NCI-H2081 (cell line): ENCODE data around the gene MPIG6B.
A peak's percentile ranks its signal among the peaks of the same experiment; 100 is the strongest.

Source experiments
- DNase-seq, 2 experiments: peaks; one replicate each; lab custom pipeline; 2025; lab: John Stamatoyannopoulos, UW

MPIG6B gene

DNA sequence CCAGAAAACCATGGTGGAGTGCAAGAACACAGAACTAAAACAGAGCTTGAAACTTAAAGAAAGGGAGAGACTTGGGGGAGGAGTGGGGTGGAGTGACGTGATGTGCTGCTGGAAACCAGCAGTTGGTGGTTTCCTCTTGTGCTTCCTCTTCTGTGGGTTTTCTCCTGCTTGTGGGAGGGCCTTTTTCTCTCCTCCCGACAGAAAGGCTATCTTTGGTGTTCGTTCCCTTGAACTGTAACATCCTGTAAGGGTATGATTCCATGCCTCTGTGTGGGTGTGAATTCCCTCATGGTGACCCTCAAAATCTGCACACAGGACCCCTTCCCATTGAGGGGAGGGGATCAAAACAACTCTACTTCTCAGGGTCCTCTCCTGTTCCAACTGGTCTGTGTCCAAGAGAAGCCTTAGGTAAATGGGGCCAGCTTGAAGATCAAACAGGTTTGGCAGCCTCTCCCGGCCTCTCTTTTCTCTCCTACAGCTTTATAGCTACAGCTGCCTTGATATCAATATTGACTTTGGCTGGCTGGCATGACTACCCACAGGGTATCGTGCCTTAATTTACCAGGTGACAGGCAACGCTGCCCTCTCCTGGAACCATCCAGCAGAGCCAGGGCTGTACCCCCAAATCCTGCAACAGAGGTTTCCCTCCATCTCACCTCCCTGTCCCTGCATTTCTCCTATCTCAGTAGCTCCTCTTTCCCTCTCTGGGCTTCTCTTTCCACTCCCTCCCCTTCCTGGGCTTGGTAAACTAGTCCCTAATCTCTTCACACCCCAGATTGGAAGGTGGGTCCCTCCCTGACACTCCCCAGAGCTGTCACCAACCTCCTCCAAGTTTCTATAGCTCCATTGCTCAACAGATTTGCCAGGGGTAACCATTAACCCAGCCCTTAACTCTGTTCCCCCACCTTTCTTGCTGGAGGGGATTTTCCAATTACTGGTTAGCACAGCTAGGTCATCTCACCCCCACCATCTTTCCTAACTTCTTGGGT lies 15.1 kb downstream of the MPIG6B start:
- peak; percentile 76 to 89 for DNase-seq

DNA sequence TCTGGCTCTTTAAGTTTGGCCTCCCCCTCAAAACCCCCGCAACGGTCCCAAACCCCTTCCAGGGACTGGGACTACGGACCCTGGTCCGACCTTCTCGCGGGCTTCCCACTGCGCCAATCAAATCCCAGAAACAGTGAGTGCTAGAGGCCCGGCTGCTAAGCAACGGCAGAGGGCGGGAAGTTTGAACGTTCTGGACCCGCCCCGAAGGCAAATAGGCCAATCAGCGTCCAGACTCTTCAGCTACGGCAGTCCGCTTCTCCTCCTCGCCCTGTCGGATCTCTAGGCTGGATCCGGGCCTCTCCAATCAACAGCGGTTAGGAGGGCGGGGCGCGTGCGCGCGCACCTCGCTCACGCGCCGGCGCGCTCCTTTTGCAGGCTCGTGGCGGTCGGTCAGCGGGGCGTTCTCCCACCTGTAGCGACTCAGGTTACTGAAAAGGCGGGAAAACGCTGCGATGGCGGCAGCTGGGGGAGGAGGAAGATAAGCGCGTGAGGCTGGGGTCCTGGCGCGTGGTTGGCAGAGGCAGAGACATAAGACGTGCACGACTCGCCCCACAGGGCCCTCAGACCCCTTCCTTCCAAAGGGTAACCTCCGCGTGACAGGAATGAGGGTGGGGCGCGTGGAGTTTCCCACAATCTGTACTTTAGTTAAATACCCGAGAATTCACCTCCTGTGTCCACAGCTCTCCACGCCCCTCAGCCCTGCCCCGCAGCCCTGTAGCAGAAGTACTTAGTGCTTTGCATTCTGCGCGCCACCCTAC lies 16.6 kb downstream of the MPIG6B start, which contains the start of gene MSH5:
MSH5 (plus strand) TSS at position 367 of the 758 bp plus-strand sequence. CDS start 462 bp downstream, outside the sequence.
- DNase-seq, result peak; percentile 98 to 99

DNA sequence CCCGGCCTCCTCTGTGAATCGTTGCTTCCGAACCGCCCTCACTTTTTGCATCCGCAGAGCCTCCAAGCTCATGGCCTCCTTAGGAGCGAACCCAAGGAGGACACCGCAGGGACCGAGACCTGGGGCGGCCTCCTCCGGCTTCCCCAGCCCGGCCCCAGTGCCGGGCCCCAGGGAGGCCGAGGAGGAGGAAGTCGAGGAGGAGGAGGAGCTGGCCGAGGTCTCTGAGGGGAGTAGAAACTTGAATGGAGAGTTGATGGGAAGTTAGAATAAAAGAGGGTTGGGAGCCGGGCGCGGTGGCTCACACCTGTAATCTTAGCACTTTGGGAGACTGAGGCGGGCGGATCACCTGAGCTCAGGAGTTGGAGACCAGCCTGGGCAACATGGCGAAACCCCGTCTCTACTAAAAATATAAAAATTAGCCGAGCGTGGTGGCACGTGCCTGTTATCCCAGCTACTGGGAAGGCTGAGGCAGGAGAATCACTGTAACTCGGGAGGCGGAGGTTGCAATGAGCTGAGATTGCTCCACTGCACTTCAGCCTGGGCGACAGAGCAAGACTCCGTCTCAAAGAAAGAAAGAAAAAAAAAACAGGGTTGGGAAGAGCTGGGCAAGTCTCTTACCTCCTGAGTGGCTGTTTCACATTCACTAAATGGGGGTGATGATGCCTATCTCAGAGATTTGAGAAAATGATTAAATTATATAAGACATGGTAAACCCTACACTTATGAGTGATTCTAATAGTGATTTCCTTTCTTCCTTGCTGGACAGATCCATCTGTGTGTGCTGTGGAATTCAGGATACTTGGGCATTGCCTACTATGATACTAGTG lies 17.4 kb downstream of the MPIG6B start:
- DNase-seq, result no peak

DNA sequence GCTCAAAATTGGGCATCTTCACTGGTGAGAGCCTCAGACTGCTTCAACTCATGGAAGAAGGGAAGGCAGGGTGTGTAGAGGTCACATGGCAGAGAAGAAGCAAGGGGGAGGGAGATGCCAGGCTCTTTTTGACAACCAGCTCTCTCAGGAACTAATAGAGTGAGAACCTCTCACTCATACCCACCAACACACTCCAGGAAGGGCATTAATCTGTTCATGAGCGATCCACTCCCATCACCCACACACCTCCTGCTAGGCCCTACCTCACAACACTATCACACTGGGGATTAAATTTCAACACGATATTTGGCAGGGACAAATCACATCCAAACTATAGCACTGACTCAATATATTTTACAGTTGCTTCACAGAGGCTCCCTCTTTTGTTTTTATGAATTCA lies 18.6 kb downstream of the MPIG6B start:
- no peak for DNase-seq

DNA sequence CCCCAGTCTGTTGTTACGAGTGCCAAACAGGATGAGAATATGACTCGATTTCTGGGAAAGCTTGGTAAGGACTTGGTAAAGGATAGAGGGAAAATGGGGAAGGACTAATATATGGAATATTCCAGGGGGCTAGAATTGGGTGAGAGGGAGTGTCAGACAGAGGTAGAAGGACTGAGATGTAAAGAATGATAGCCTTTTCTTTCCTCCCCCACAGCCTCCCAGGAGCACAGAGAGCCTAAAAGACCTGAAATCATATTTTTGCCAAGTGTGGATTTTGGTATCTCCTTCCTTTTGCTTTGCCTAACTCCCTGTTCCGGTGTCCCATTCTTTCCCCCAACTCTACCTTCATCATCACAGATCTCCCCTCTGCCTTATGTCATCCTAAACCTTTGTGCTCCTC lies 19.7 kb downstream of the MPIG6B start:
- no peak for DNase-seq

DNA sequence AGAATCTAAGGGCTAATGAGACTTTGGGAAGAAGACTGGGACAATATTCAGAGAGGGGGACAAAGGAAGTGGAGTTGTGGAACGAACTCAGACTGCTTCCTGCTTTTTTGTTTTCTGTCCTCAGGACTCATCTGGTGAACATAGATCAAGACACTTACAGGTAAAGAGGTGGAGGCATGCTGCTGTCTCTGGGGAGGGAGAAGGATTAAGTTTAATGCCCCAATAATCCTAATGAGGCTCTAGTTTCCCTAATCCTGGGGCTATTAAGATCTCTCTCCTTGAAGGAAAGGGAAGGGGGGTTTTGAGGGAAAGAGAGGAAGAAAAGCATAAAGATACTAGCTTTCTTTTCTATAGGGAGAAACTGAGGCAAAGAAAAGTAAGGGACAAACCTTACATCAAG lies 21.2 kb downstream of the MPIG6B start:
- DNase-seq, result no peak

DNA sequence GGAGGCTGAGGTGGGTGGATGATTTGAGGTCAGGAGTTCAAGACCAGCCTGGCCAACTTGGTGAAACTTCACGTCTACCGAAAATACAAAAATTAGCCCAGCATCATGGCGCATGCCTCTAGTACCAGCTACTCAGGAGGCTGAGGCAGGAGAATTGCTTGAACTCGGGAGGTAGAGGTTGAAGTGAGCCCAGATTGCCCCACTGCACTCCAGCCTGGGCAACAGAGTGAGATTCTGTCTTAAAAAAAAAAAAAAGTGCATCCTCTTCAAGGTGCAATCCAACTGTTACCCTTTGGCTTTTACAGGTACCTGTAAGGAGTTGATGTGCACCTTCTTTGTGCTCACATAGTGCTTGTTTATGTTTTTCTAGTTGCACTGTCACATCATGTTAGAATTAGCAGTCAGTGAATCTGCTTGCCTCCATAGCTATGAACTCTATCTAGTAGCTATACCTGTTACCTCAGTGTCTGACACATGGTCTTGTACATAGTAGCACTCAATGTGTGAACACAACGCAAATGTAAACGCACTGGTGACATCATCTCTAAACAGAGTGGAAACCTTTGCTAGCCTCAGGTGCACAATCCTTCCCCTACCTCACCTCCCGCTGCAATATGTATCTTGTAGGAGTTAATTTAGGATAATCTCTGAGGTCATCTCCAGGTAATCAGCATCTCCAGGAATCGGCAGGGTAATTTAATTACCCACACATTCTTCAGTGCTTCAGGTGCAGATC lies 26.3 kb downstream of the MPIG6B start:
- DNase-seq, result no peak

DNA sequence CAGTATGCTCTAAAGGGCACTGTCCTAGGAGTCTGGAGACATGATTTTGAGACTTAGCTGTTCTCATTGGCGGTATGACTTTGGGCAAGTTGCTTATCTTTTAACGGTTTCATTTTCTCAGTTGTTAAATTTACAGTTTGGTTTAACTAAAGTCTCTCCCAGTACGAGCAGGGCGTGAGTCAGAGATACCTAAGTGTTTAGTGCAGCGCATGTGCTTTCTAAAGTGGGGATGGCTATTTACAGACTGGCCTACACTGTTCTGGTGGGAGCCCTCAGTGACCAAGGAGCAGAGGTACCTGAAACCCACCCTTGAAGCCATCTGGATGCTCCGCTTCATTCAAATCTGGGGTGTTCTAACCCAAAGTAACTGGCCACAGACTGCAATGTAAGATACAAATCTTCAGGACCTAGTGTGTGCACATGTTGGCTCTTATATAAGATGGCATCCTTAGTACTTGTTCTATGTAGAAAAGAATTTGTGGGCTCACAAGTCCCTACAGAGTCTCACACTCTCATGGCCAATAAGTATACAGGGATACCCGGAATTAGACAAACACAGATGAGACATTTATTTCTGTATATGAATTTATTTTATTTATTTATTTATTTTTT lies 27.3 kb downstream of the MPIG6B start:
- DNase-seq, result no peak

DNA sequence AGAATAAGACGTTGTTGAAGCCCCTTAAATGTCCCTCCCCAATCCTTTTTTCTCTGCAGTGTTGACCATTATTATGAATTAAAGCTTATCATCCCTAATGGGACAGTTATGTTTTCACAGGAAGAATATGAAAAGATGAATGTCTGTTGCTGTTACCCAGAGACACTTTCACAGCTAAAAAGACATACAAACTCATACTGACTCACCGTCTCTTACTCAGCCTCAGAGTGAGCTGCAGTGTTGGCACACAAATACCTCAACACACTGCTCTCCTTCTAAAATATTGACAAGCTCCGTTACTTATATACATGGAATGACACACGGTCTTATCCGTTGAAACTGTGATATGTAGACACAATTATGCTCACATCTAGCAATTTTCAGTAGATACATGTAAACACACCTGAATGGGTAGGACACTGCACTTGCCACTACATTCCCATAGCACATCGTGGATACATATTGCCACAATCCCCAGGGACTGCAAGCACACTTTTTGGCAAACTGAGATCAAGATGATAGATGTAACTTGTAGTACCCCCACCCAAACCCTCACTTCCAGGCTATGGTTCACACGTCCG lies 29.7 kb downstream of the MPIG6B start:
- DNase-seq, result no peak

DNA sequence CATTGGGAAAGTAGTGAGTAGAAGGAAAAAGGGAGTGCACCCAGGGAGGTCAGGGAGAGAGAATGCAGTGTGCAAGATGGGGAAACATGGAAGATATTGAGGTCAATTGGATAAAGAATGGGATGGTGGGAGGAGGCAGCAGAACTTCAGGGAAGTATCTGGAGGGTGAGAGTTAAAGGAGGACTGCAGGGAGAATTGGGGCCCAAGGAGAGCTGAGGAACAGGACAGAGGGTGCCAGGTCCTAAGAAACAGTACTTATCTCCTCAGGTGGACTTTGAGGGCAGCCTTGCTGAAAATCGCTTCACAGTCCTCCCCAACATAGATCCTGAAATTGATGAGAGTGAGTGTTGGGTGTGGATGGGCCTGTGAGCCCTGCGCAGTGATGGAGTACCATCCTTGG lies 35.1 kb downstream of the MPIG6B start:
- DNase-seq, result no peak

DNA sequence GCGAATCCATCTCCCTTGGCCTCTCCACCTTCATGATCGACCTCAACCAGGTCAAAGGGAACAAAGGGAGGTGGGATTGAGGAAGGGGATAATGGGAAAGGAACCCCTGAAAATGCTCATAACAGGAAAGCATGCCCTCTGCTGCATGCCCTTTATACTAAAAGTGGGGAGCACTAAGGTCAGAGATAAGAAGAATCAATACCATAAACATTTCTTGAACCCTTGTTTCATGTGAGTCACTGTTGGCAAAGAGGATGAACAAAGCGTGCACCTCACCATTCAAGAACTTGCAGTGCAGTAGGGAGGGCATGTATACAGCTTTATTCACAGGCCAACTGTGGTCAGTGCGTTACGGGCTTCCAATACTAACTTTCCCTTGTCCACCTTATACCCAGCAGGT lies 37.6 kb downstream of the MPIG6B start:
- DNase-seq, result no peak

DNA sequence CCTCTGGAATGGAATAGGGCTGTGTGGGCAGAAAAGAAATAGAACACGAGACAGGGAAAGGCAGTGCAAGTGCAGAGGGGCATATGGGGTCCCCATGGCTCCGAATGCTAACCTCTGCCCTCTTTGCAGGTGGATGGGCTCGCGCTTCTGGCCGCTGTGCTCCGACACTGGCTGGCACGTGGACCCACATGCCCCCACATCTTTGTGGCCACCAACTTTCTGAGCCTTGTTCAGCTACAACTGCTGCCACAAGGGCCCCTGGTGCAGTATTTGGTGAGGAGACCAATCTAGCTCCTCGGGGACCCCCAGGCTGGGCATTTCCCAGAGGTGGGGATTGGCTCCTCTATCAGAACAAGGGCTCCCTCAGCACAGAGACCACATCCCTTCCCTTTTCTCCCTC lies 38.2 kb downstream of the MPIG6B start:
- DNase-seq, result no peak

DNA sequence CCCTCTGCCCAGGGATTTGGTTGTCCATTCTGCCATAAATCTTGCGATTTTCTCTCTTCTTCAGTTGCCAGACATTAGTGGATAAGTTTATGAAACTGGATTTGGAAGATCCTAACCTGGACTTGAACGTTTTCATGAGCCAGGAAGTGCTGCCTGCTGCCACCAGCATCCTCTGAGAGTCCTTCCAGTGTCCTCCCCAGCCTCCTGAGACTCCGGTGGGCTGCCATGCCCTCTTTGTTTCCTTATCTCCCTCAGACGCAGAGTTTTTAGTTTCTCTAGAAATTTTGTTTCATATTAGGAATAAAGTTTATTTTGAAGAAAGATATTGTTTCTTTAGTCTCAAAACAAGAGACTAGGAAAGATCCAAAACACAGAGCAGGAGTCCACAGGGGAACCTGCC lies 39.2 kb downstream of the MPIG6B start, which contains the start of gene SAPCD1:
SAPCD1 (plus strand) TSS at position 301 of the 400 bp plus-strand sequence. CDS start 399 bp downstream, outside the sequence.
- DNase-seq, result no peak

DNA sequence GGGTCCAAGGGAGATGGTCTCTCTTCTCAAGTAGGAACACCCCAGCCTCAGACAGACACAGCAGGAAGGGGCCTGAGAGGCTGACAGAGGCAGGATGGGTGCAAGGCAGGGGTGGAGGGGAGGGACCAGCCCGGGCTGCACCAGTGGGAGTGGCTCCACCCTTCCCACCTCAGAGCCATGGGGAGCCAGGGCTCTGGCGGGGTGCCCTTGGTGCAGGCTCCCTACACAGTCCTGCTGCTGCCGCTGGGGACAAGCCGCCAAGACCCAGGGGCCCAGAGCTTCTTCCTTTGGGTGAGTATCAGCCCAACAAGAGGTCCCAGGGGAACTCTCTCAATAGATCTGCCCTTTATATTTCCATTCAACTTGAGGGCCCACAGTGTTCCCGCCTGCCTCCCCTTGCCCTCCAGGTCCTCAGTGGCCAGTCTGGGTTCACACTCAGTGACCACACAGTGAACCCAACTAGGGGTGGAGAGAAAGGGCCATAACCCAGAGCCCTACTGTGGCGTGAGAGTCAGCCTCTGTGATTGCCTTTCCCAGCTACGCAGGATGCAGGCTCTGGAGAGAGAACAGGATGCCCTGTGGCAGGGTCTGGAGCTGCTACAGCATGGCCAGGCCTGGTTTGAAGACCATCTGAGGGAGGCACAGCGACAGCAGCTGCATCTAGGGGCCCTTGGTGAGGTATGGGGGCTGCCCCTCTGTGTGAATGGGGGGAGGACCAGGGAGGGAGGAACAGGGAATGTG lies 39.9 kb downstream of the MPIG6B start:
- DNase-seq, result no peak

DNA sequence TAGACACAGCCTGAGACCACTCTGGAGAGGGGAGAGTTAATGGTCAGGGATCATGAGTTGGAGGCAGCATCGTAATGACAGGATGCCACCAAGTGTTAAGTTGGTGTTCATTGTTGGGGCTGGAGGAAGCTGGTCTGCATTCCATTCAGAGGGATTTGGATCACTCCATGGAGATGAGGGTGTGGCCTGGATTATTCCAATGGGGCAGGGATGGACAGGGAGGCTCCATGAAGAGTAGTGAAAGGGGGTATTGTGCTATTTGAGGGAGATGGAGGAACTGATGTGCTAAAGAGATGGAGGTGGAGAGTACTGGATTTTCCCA lies 40.4 kb downstream of the MPIG6B start:
- DNase-seq, result no peak

DNA sequence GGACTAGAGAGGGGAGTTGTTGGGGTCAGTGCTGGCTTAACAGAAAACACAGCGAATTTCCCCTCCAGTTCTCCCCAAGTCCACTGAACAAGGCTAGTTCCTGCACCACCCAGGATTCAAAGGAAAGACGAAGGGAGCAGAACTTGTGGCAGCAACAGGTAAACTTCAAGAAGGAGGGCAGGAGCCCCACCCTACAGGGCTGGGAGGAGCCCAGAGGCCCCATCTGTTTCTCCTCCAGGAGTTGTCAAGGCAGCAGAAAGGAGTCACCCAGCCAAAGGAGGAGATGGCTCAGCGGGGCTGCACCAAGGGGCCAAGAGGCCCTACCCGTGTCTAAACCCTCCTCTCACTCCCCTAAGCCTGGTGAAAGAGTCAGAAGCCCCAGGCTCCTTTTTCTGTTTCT lies 41.0 kb downstream of the MPIG6B start:
- DNase-seq, result no peak

DNA sequence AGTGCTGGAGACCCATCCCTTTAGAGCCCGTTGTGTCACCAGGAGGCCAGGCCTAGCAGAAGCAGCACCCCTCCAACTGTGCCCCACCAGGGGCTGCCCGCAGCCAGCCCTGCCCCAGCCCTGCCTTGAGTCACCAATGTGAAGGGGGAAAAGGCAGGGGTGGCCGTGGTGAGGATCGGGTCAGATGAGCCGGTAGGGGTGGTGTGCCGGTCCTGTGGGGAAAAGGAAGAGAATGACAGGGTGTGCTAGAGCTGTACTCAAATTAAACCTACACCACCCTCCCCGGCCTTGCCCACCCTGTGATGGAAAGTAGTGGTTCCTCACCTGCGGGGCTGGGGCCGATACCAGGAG lies 42.4 kb downstream of the MPIG6B start:
- DNase-seq, result no peak

DNA sequence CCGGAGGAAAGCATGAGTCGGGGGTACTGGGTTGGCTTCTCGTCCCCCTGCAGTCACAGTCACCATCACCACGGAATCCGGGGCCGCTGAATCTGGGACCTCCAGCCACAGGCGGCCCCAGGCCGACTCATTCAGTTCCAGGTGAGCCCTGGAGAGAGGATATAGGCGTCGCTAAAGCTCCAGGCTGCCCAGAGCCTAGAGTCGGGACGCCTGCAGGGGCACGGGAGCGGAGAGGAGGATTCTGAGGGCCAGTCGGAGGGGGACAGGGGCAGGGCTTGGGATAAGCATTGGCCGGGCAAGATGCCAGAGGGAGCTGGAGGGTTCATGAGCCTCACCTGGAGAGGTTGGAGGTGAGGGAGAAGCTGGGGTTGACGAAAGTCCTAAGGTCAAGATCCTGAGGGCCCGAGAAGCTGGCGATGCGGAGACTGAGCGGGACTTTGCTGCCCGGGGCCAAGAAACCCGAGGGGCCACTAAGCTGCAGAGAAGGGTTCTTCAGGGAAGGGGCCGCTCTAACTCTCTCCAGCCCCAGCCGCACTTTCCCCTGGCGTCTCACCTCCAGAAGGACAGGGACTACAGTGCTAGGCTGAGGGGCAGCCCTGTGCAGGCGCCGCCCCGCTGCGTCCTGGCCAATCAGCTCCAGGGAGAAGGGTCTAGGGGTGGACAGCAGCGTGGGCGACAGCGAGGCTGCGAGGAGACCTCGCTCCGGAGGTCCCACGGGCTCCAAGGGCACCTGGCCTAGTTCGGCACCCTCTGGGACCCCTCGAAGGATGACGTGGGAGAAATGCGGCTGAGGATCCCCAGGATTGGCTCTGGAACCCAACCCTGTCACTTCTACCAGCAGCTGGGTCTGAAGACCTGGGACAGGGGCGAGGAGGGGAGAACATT lies 43.0 kb downstream of the MPIG6B start:
- DNase-seq, result no peak

DNA sequence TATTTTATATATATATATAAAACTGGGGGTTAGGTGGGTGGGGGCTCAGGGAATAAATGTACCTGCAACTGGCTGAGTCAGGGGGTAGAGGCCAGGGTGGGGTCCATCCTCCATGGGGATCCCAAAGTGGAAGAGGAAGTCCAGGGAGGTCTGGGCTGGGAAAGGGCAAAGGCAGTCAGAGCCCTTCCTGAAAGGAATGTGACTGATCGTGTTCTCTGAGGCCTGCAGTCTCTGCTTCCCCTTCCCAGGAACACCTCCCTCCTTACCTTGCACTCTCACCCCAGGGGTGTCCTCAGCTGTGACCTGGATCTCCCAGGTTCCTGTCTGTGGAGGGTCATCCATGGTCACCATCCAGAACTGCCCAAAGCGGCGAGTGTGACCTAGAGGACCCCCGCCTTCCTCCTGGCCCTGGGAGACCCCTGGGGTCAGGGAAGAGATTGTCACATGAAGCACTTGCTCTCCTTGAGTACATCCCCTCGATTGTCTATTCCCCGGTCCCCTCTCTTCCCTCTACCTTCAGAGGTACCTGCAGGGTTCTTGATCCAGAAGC lies 44.0 kb downstream of the MPIG6B start:
- no peak for DNase-seq
